Fibroblast of skin of left quadriceps (primary cell): ENCODE measurements around the gene CYP3A4.
"Not testable (repeated sequence)": the region's sequence is repeated elsewhere in the genome, so short reads cannot be mapped to it uniquely, and the experiment has no call there.

Experiments
- DNase-seq, 2 experiments: peaks; one replicate each; pipeline ENCODE4 v3.0.0-alpha.2; 2013; ENCODE audit warnings: low read depth in 2 of 2

Gene CYP3A4

GRCh38 chr7:99752356-99752755 is 31.6 kb downstream of the CYP3A4 start:
- DNase-seq: no peak

- not testable (repeated sequence) for DNase-seq
Observed at GRCh38 chr7:99751322-99752052, 32.5 kb downstream of the CYP3A4 start.

- no peak for DNase-seq
Observed at GRCh38 chr7:99748846-99749579, 35.0 kb downstream of the CYP3A4 start.

- DNase-seq: not testable (repeated sequence)
Observed at GRCh38 chr7:99746915-99747314, 37.1 kb downstream of the CYP3A4 start.

GRCh38 chr7:99745395-99745794 is 38.6 kb downstream of the CYP3A4 start:
- DNase-seq: not testable (repeated sequence)

- no peak for DNase-seq
Observed at GRCh38 chr7:99742737-99743394, 41.1 kb downstream of the CYP3A4 start.

- no peak for DNase-seq
Observed at GRCh38 chr7:99741441-99741795, 42.6 kb downstream of the CYP3A4 start.

- no peak for DNase-seq
Observed at GRCh38 chr7:99740573-99741440, 43.2 kb downstream of the CYP3A4 start.

- DNase-seq: no peak
Observed at GRCh38 chr7:99739699-99740572, 44.0 kb downstream of the CYP3A4 start.

GRCh38 chr7:99737726-99738125 is 46.3 kb downstream of the CYP3A4 start:
- DNase-seq: no peak

GRCh38 chr7:99736667-99737066 is 47.3 kb downstream of the CYP3A4 start:
- DNase-seq: not testable (repeated sequence)

GRCh38 chr7:99734987-99735386 is 49.0 kb downstream of the CYP3A4 start, which contains the start of gene CYP3A7:
TSS of gene CYP3A7 (minus strand) at chr7:99735196. CDS start at chr7:99735093, 103 bp downstream.
- no peak for DNase-seq

- no peak for DNase-seq
Observed at GRCh38 chr7:99733448-99733847, 50.5 kb downstream of the CYP3A4 start.

- no peak for DNase-seq
Observed at GRCh38 chr7:99733003-99733402, 51.0 kb downstream of the CYP3A4 start.

GRCh38 chr7:99731638-99732374 is 52.2 kb downstream of the CYP3A4 start:
- DNase-seq: no peak

GRCh38 chr7:99730992-99731391 is 53.0 kb downstream of the CYP3A4 start:
- DNase-seq: no peak

GRCh38 chr7:99730238-99730810 is 53.7 kb downstream of the CYP3A4 start:
- DNase-seq: no peak

GRCh38 chr7:99729486-99730237 is 54.3 kb downstream of the CYP3A4 start:
- DNase-seq: no peak

- no peak for DNase-seq
Observed at GRCh38 chr7:99728615-99729014, 55.4 kb downstream of the CYP3A4 start.
